Measurements from ENCODE around the gene HECTD4.
"Not testable (repeated sequence)": the region's sequence is repeated elsewhere in the genome, so short reads cannot be mapped to it uniquely, and the experiment has no call there.

Gene HECTD4

GRCh38 chr12:112350593-112351592 lies 31.3 kb downstream of the HECTD4 start:
- DNase-seq = no peak

- DNase-seq = no peak
Measured at GRCh38 chr12:112349431-112349830, 32.8 kb downstream of the HECTD4 start.

- DNase-seq = not testable (repeated sequence)
Measured at GRCh38 chr12:112348926-112349325, 33.3 kb downstream of the HECTD4 start.

- DNase-seq = no peak
Measured at GRCh38 chr12:112347581-112347982, 34.6 kb downstream of the HECTD4 start.

- no peak for DNase-seq
Measured at GRCh38 chr12:112346194-112346593, 36.0 kb downstream of the HECTD4 start.

- DNase-seq = no peak
Measured at GRCh38 chr12:112344220-112344619, 38.0 kb downstream of the HECTD4 start.

GRCh38 chr12:112342587-112342986 lies 39.6 kb downstream of the HECTD4 start:
- DNase-seq = no peak

- no peak for DNase-seq
Measured at GRCh38 chr12:112341046-112341825, 41.0 kb downstream of the HECTD4 start.

GRCh38 chr12:112340230-112340629 lies 42.0 kb downstream of the HECTD4 start:
- no peak for DNase-seq

GRCh38 chr12:112334999-112335398 lies 47.2 kb downstream of the HECTD4 start:
- DNase-seq = not testable (repeated sequence)

- no peak for DNase-seq
Measured at GRCh38 chr12:112333019-112333418, 49.2 kb downstream of the HECTD4 start.

GRCh38 chr12:112331886-112332285 lies 50.3 kb downstream of the HECTD4 start:
- no peak for DNase-seq

- DNase-seq = no peak
Measured at GRCh38 chr12:112330706-112331105, 51.5 kb downstream of the HECTD4 start.

- no peak for DNase-seq
Measured at GRCh38 chr12:112328456-112329124, 53.6 kb downstream of the HECTD4 start.

- DNase-seq = no peak
Measured at GRCh38 chr12:112327209-112327938, 54.9 kb downstream of the HECTD4 start.

- DNase-seq = no peak
Measured at GRCh38 chr12:112325622-112326207, 56.5 kb downstream of the HECTD4 start.

GRCh38 chr12:112325157-112325556 lies 57.1 kb downstream of the HECTD4 start:
- no peak for DNase-seq

- no peak for DNase-seq
Measured at GRCh38 chr12:112322882-112323547, 59.2 kb downstream of the HECTD4 start.

GRCh38 chr12:112322441-112322840 lies 59.8 kb downstream of the HECTD4 start:
- no peak for DNase-seq

- no peak for DNase-seq
Measured at GRCh38 chr12:112321245-112321644, 61.0 kb downstream of the HECTD4 start.

GRCh38 chr12:112319395-112319794 lies 62.8 kb downstream of the HECTD4 start:
- no peak for DNase-seq

All from effector CD8-positive, alpha-beta T cell (primary cell).